ENCODE data around the gene RAB27A.

GRCh38 chr15:55202206-55202605 lies 87.4 kb downstream of the RAB27A start:
- no peak for TF ChIP-seq POLR2AphosphoS5 (IDR thresholded peaks at IDR 0.05; ENCODE audit: low read depth, low read length)
- TF ChIP-seq SPI1 (IDR thresholded peaks at IDR 0.05; ENCODE audit: low read depth, low read length): no peak
- no peak for TF ChIP-seq POLR2A (IDR thresholded peaks at IDR 0.05; ENCODE audit: low read depth, low read length)
- no peak for TF ChIP-seq POU2F2 (IDR thresholded peaks at IDR 0.05; ENCODE audit: low read depth, low read length)
- no peak for TF ChIP-seq TAF1 (IDR thresholded peaks at IDR 0.05; ENCODE audit: low read depth, low read length)

Data from GM12891 (cell line).